ENCODE results near the gene PPP1CC. TPM values are rescaled to one million over a fixed set of nuclear protein-coding genes. Genes with fewer than 3 reads are reported as not detected.

The PPP1CC gene
- total and polyA plus RNA-seq, 2 donors (not counting 3 experiments of a cell fraction or from before 2014, with no cell fraction given): 67.1 to 139 TPM

DNA sequence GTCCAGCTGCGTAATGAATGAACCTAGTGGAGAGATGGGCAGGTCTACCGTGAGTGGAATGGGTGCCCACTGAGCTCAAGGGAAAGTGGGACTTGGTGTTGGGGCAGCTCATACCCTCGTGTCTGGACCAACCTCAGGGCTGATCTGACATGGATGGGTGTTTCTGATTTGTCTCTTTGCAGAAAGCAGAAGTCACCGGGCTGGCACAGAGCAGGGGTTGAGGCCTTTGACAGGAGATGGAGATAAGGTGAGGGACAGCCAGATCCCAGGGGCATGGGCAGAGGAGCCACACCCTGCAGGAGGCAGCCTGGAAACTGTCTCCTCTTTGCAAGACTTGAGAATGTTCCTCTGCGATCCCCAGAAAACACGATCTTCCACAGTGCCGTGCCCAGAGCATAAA is 20.9 kb upstream of the PPP1CC start:
- Histone ChIP-seq H3K27ac (ENCODE audit: insufficient read depth, low read depth, low read length) (no peak overlapping the region), H3K4me3 (replicated peaks in 1 of 3; ENCODE audit: insufficient read depth in 1 of 3, low read depth in 1 of 3, low read length in 3 of 3) (no peak overlapping the region), H3K27me3 (ENCODE audit: control insufficient read depth in 2 of 2, insufficient read depth in 2 of 2, low read length in 2 of 2) (no peaks in the 10 kb centered on the region), H4K20me1 (replicated peaks; ENCODE audit: control insufficient read depth, extremely low read depth, insufficient read depth, low read length) (no peaks in the 10 kb centered on the region), H3K4me2 (ENCODE audit: insufficient read depth, low read length) (no peak overlapping the region), H3K9me1 (replicated peaks; ENCODE audit: control insufficient read depth, extremely low read depth, insufficient read depth, low read length) (no peaks in the 10 kb centered on the region), H3K36me3 (ENCODE audit: control insufficient read depth in 2 of 2, extremely low read depth in 1 of 2, insufficient read depth in 2 of 2, low read length in 2 of 2) (no peaks in the 10 kb centered on the region), H2AFZ (ENCODE audit: low read depth, low read length) (no peak overlapping the region), H3K9ac (replicated peaks; ENCODE audit: extremely low read depth, insufficient read depth, low read length) (no peak overlapping the region), H3K79me2 (ENCODE audit: control insufficient read depth, insufficient read depth, low read length) (no peaks in the 10 kb centered on the region), H3K9me3 (replicated peaks; ENCODE audit: control insufficient read depth, insufficient read depth, low read length) (no peaks in the 10 kb centered on the region), H3K4me1 (ENCODE audit: control insufficient read depth, extremely low read depth, insufficient read depth, low read length) (no peaks in the 10 kb centered on the region)
- intact Hi-C loops (cut with micrococcal nuclease): no loop called here
- no peak for TF ChIP-seq EZH2 (IDR thresholded peaks at IDR 0.05; ENCODE audit: borderline replicate concordance, low read depth, low read length, severe bottlenecking)
- no peak for TF ChIP-seq JUN (IDR thresholded peaks at IDR 0.05; ENCODE audit: borderline replicate concordance, insufficient read depth, insufficient read length, low read depth)
- no peak for TF ChIP-seq FOS (IDR thresholded peaks at IDR 0.05; ENCODE audit: borderline replicate concordance, insufficient read depth, low read length)
- no peak for TF ChIP-seq POLR2A (IDR thresholded peaks at IDR 0.05; ENCODE audit: low read depth, low read length)
- dilution Hi-C loops (cut with MboI; ENCODE audit: extremely low pct_ligation_motif_present, low sequenced_read_pairs): no loop called here
- ChIA-PET POLR2A (no interaction called here), CTCF (no interaction called here)
- no peak for FAIRE-seq
- no TSS peak for BruUV-seq (replicated peaks)
- no peak for DNase-seq (ENCODE audit: low read depth, low spot score)

DNA sequence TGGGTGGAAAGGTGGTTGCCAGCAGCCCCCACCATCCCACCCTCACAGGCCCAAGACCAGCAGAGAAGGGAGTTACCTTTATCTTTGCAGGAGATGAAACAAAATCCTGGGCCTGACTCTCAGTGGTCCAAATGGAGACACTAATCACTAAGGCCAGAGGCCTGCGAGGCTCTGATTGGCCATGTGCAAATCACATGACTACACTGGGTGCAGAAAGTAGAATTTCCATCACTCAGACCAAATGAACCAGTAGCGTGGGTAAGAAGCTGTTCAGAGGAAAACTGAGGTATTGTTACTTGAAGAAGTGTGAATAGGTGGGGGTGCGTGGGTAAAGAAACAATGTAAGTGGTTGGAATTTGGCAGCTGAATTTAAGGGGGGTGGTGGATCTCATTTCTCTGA is 20.2 kb upstream of the PPP1CC start:
- POLR2A ChIA-PET: no interaction called here

More for the DNA sequence above, 20.2 kb upstream of the PPP1CC start:
- H3K4me1 ChIP-seq (ENCODE audit: control insufficient read depth, extremely low read depth, insufficient read depth, low read length): no peaks in the 10 kb centered on the region
- no peaks in the 10 kb centered on the region for H4K20me1 ChIP-seq (replicated peaks; ENCODE audit: control insufficient read depth, extremely low read depth, insufficient read depth, low read length)
- intact Hi-C loops (cut with micrococcal nuclease) (no loop called here), dilution Hi-C loops (cut with MboI; ENCODE audit: extremely low pct_ligation_motif_present, low sequenced_read_pairs) (no loop called here)
- H3K9me1 ChIP-seq (replicated peaks; ENCODE audit: control insufficient read depth, extremely low read depth, insufficient read depth, low read length): no peaks in the 10 kb centered on the region
- H3K4me3 ChIP-seq (replicated peaks in 1 of 3; ENCODE audit: insufficient read depth in 1 of 3, low read depth in 1 of 3, low read length in 3 of 3): no peak overlapping the region
- TF ChIP-seq FOS (IDR thresholded peaks at IDR 0.05; ENCODE audit: borderline replicate concordance, insufficient read depth, low read length) (no peak), POLR2AphosphoS5 (IDR thresholded peaks at IDR 0.05; ENCODE audit: insufficient read depth, low read depth, low read length) (no peak), GATA2 (IDR thresholded peaks at IDR 0.05; ENCODE audit: insufficient read depth, insufficient read length, low read depth, low read length) (no peak), EZH2 (IDR thresholded peaks at IDR 0.05; ENCODE audit: borderline replicate concordance, low read depth, low read length, severe bottlenecking) (no peak), MYC (IDR thresholded peaks at IDR 0.05; ENCODE audit: low read depth, low read length) (no peak), JUN (IDR thresholded peaks at IDR 0.05; ENCODE audit: borderline replicate concordance, insufficient read depth, insufficient read length, low read depth) (no peak), POLR2A (IDR thresholded peaks at IDR 0.05; ENCODE audit: low read depth, low read length) (no peak)
- TF ChIP-seq, protein P1, sequence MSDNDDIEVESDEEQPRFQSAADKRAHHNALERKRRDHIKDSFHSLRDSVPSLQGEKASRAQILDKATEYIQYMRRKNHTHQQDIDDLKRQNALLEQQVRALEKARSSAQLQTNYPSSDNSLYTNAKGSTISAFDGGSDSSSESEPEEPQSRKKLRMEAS (IDR thresholded peaks at IDR 0.05; ENCODE audit: insufficient read depth, insufficient read length): no peak
- TF ChIP-seq, protein P2, sequence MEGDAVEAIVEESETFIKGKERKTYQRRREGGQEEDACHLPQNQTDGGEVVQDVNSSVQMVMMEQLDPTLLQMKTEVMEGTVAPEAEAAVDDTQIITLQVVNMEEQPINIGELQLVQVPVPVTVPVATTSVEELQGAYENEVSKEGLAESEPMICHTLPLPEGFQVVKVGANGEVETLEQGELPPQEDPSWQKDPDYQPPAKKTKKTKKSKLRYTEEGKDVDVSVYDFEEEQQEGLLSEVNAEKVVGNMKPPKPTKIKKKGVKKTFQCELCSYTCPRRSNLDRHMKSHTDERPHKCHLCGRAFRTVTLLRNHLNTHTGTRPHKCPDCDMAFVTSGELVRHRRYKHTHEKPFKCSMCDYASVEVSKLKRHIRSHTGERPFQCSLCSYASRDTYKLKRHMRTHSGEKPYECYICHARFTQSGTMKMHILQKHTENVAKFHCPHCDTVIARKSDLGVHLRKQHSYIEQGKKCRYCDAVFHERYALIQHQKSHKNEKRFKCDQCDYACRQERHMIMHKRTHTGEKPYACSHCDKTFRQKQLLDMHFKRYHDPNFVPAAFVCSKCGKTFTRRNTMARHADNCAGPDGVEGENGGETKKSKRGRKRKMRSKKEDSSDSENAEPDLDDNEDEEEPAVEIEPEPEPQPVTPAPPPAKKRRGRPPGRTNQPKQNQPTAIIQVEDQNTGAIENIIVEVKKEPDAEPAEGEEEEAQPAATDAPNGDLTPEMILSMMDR (IDR thresholded peaks at IDR 0.05; ENCODE audit: extremely low read depth in 1 of 2, insufficient read depth in 1 of 2, low read depth in 1 of 2, low read length in 2 of 2): no peak
- H3K27me3 ChIP-seq (ENCODE audit: control insufficient read depth in 2 of 2, insufficient read depth in 2 of 2, low read length in 2 of 2): no peaks in the 10 kb centered on the region
- no peak overlapping the region for H3K4me2 ChIP-seq (ENCODE audit: insufficient read depth, low read length)
- no peak overlapping the region for H3K27ac ChIP-seq (ENCODE audit: insufficient read depth, low read depth, low read length)
- CTCF ChIA-PET: no interaction called here
- no peaks in the 10 kb centered on the region for H3K79me2 ChIP-seq (ENCODE audit: control insufficient read depth, insufficient read depth, low read length)
- no TSS peak for BruUV-seq (replicated peaks)
- no peak overlapping the region for H3K9ac ChIP-seq (replicated peaks; ENCODE audit: extremely low read depth, insufficient read depth, low read length)
- no peaks in the 10 kb centered on the region for H3K36me3 ChIP-seq (ENCODE audit: control insufficient read depth in 2 of 2, extremely low read depth in 1 of 2, insufficient read depth in 2 of 2, low read length in 2 of 2)
- H2AFZ ChIP-seq (ENCODE audit: low read depth, low read length): no peak overlapping the region
- DNase-seq (ENCODE audit: low read depth, low spot score) (no peak), FAIRE-seq (no peak)
- H3K9me3 ChIP-seq (replicated peaks; ENCODE audit: control insufficient read depth, insufficient read depth, low read length): no peaks in the 10 kb centered on the region

Measured in endothelial cell of umbilical vein (primary cell).